HepG2 (cell line): ENCODE measurements around the gene PACS2. TPM values are rescaled to one million over a fixed set of nuclear protein-coding genes. Genes with fewer than 3 reads are reported as not detected.

Source experiments
- AGO2 ChIP-seq: fragments of 200-400 bp; formaldehyde crosslinking; optimal IDR thresholded peaks from 2 replicates; pipeline ENCODE3; 2017; ENCODE audit warnings: mild to moderate bottlenecking, low read depth, low read length, moderate library complexity
- ARNT2 ChIP-seq: sonication (generic); formaldehyde crosslinking; IDR thresholded peaks from 2 replicates; pipeline ENCODE4 v1.8.0; 2022; ENCODE audit warnings: mild to moderate bottlenecking, low read depth, missing genetic modification reagents, moderate library complexity
- CC2D1A ChIP-seq: sonication (generic); formaldehyde crosslinking; IDR thresholded peaks from 2 replicates; pipeline ENCODE4 v1.8.1; 2023; ENCODE audit warnings: mild to moderate bottlenecking, missing genetic modification reagents
- EEA1 ChIP-seq: sonication (generic); formaldehyde crosslinking; IDR thresholded peaks from 2 replicates; pipeline ENCODE4 v1.5.1; 2020; ENCODE audit warnings: mild to moderate bottlenecking, missing genetic modification reagents, borderline replicate concordance
- EZH2 ChIP-seq: conservative IDR thresholded peaks from 2 replicates; pipeline ENCODE4 v1.6.1; 2012; ENCODE audit warnings: mild to moderate bottlenecking, low read depth, low read length, moderate library complexity
- NONO ChIP-seq, 2 experiments: fragments of 450-650 bp in 1 of 2; sonication (generic) in 1 of 2; formaldehyde crosslinking in 1 of 2; IDR thresholded peaks in 1 of 2; conservative IDR thresholded peaks in 1 of 2; 2 replicates each; pipeline versions ENCODE4 v1.6.1 to v1.8.0; 2017 to 2022; ENCODE audit warnings: mild to moderate bottlenecking in 1 of 2, missing genetic modification reagents in 1 of 2, moderate library complexity in 1 of 2
- RBFOX2 ChIP-seq: fragments of 200-400 bp; formaldehyde crosslinking; IDR thresholded peaks from 2 replicates; pipeline ENCODE4 v1.6.1; 2017; ENCODE audit warnings: low read depth, mild to moderate bottlenecking, low read length
- SETDB1 ChIP-seq: sonication (generic); formaldehyde crosslinking; IDR thresholded peaks from 2 replicates; pipeline ENCODE4 v1.5.1; 2020; ENCODE audit warnings: missing genetic modification reagents, mild to moderate bottlenecking, borderline replicate concordance
- SMAD1 ChIP-seq: sonication (generic); formaldehyde crosslinking; IDR thresholded peaks from 2 replicates; pipeline ENCODE4 v1.4.0; 2020; ENCODE audit warnings: missing genetic modification reagents, low read depth, mild to moderate bottlenecking, borderline replicate concordance
- ZFX ChIP-seq: sonication (generic); formaldehyde crosslinking; IDR thresholded peaks from 2 replicates; pipeline ENCODE4 v1.4.0; 2020; ENCODE audit warnings: mild to moderate bottlenecking, low read depth, missing genetic modification reagents, moderate library complexity
- ZNF34 ChIP-seq: sonication (generic); formaldehyde crosslinking; IDR thresholded peaks from 2 replicates; pipeline ENCODE4 v1.4.0; 2020; ENCODE audit warnings: mild to moderate bottlenecking, missing genetic modification reagents, borderline replicate concordance
- ZNF589 ChIP-seq: sonication (generic); formaldehyde crosslinking; conservative IDR thresholded peaks from 2 replicates; pipeline ENCODE4 v1.8.0; 2022; ENCODE audit warnings: mild to moderate bottlenecking, moderate library complexity, missing genetic modification reagents
- ZNF781 ChIP-seq: sonication (generic); formaldehyde crosslinking; IDR thresholded peaks from 2 replicates; pipeline ENCODE4 v1.5.1; 2020; ENCODE audit warnings: borderline replicate concordance, mild to moderate bottlenecking, missing genetic modification reagents; ENCODE audit errors: not compliant biosample characterization
- polyA plus RNA-seq, 8 experiments: library from polyadenylated mRNA; depleted of rRNA in 3 of 8; stranded (reverse) in 7 of 8; unstranded in 1 of 8; fragments of >200 nt; fragmentation: Illumina TruSeq in 4 of 8; extraction: Trizol in 4 of 8; gene quantifications; 2 replicates each; pipeline versions ENCODE4 v1.2.1 to v1.2.3, GENCODE V29; 2011 to 2016; ENCODE audit warnings: low read depth in 4 of 8, missing spikeins in 1 of 8, mixed read lengths in 1 of 8; ENCODE audit not compliant: insufficient read depth in 1 of 8
- total RNA-seq, 5 experiments: library from RNA; depleted of rRNA; stranded (reverse); fragments of >200 nt; fragmentation: Illumina TruSeq; extraction: Trizol; gene quantifications; 2 replicates each; pipeline ENCODE4 v1.2.3, GENCODE V29; 2016; ENCODE audit warnings: low read depth in 1 of 5
- TF ChIP-seq, protein P1 (sequence below): sonication (generic); formaldehyde crosslinking; IDR thresholded peaks from 2 replicates; pipeline ENCODE4 v1.8.0; 2022; ENCODE audit warnings: missing genetic modification reagents, low read depth, mild to moderate bottlenecking, borderline replicate concordance
- TF ChIP-seq, protein P2 (sequence below): sonication (generic); formaldehyde crosslinking; IDR thresholded peaks from 2 replicates; pipeline ENCODE4 v1.4.0; 2020; ENCODE audit warnings: low read depth, mild to moderate bottlenecking, missing genetic modification reagents
- TF ChIP-seq, protein P3 (sequence below): IDR thresholded peaks from 2 replicates; pipeline ENCODE4 v1.6.1; 2016; ENCODE audit warnings: missing compliant biosample characterization, missing genetic modification reagents, borderline replicate concordance
- TF ChIP-seq, protein P4 (sequence below): fragments of 450-650 bp; IDR thresholded peaks from 2 replicates; pipeline ENCODE4 v1.6.1; 2016
- TF ChIP-seq, protein P5 (sequence below): sonication (generic); formaldehyde crosslinking; IDR thresholded peaks from 2 replicates; pipeline ENCODE4 v1.4.0; 2020; ENCODE audit warnings: missing genetic modification reagents, borderline replicate concordance
- TF ChIP-seq, protein P6 (sequence below): IDR thresholded peaks from 2 replicates; pipeline ENCODE4 v1.6.1; 2016; ENCODE audit warnings: missing genetic modification reagents, missing compliant biosample characterization

Gene PACS2
- total and polyA plus RNA-seq, 2 of the 13 experiments (the other 11 are each of a cell fraction or from before 2014, with no cell fraction given): 23.6 to 27.6 TPM

DNA sequence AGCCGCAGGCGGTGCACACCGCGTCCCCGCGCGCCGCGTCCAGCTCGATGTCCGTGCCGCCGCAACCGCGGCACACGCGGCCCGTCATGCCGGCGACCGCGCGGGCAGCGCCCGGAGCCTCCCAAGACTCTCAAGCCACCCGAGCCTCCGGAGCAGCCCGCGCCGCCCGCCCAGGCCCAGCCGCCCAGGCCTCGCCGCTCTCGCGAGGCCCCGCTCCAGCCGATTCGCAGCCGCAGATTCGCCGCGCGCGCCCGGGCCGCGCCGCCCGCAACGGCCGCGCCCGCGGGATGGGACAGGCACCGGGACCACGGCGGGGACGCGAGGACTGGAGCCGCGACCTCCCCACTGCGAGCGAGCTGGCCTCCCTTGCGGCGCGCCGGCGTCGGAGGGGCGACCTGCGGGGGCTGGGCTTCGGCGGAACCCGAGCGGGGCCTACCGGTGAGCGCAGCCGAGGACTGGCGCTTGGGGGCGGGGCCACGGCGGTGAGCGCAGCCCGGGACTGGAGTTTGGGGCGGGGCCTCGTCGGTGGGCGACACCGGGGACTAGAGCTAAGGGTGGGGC lies 13.9 kb upstream of the PACS2 start, which contains the start of gene BRF1 (continued):
- TF ChIP-seq, protein P1, sequence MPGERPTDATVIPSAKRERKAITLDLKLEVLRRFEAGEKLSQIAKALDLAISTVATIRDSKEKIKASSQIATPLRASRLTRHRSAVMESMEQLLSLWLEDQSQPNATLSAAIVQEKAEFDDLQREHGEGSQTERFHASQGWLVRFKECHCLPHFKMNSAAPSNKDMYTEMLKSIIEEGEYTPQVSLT: no peak
- TF ChIP-seq RBFOX2: peak; percentile 83; the same call in 1 of the 2 replicates
- TF ChIP-seq NONO (IDR thresholded peaks at IDR 0.05): no peak
- 0 out of 2 replicates have a peak, but pooled peaks have one; percentile 26 for TF ChIP-seq NONO (CRISPR knock-in tag; conservative IDR thresholded peaks at IDR 0.05)
- no peak for TF ChIP-seq EEA1 (CRISPR knock-in tag)
- peak; percentile 29; the same call in 1 of the 2 replicates for TF ChIP-seq ZNF34 (CRISPR knock-in tag)
- TF ChIP-seq, protein P2, sequence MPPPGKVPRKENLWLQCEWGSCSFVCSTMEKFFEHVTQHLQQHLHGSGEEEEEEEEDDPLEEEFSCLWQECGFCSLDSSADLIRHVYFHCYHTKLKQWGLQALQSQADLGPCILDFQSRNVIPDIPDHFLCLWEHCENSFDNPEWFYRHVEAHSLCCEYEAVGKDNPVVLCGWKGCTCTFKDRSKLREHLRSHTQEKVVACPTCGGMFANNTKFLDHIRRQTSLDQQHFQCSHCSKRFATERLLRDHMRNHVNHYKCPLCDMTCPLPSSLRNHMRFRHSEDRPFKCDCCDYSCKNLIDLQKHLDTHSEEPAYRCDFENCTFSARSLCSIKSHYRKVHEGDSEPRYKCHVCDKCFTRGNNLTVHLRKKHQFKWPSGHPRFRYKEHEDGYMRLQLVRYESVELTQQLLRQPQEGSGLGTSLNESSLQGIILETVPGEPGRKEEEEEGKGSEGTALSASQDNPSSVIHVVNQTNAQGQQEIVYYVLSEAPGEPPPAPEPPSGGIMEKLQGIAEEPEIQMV (CRISPR knock-in tag): peak; percentile 70; the same call in 1 of the 2 replicates
- TF ChIP-seq ZFX (CRISPR knock-in tag): peak; percentile 96
- TF ChIP-seq, protein P3, sequence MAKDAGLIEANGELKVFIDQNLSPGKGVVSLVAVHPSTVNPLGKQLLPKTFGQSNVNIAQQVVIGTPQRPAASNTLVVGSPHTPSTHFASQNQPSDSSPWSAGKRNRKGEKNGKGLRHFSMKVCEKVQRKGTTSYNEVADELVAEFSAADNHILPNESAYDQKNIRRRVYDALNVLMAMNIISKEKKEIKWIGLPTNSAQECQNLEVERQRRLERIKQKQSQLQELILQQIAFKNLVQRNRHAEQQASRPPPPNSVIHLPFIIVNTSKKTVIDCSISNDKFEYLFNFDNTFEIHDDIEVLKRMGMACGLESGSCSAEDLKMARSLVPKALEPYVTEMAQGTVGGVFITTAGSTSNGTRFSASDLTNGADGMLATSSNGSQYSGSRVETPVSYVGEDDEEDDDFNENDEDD (CRISPR knock-in tag): no peak
- TF ChIP-seq, protein P4, sequence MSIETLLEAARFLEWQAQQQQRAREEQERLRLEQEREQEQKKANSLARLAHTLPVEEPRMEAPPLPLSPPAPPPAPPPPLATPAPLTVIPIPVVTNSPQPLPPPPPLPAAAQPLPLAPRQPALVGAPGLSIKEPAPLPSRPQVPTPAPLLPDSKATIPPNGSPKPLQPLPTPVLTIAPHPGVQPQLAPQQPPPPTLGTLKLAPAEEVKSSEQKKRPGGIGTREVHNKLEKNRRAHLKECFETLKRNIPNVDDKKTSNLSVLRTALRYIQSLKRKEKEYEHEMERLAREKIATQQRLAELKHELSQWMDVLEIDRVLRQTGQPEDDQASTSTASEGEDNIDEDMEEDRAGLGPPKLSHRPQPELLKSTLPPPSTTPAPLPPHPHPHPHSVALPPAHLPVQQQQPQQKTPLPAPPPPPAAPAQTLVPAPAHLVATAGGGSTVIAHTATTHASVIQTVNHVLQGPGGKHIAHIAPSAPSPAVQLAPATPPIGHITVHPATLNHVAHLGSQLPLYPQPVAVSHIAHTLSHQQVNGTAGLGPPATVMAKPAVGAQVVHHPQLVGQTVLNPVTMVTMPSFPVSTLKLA: no peak
- 0 out of 2 replicates have a peak, but pooled peaks have one; percentile 50 for TF ChIP-seq ARNT2
- no peak for TF ChIP-seq CC2D1A (CRISPR knock-in tag)
- no peak for TF ChIP-seq EZH2
- TF ChIP-seq SMAD1: no peak
- TF ChIP-seq AGO2: peak; percentile 55
- 0 out of 2 replicates have a peak, but pooled peaks have one; percentile 34 for TF ChIP-seq ZNF589 (CRISPR knock-in tag)
- TF ChIP-seq, protein P5, sequence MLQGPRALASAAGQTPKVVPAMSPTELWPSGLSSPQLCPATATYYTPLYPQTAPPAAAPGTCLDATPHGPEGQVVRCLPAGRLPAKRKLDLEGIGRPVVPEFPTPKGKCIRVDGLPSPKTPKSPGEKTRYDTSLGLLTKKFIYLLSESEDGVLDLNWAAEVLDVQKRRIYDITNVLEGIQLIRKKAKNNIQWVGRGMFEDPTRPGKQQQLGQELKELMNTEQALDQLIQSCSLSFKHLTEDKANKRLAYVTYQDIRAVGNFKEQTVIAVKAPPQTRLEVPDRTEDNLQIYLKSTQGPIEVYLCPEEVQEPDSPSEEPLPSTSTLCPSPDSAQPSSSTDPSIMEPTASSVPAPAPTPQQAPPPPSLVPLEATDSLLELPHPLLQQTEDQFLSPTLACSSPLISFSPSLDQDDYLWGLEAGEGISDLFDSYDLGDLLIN (CRISPR knock-in tag): 0 out of 2 replicates have a peak, but pooled peaks have one; percentile 33
- TF ChIP-seq ZNF781 (CRISPR knock-in tag): no peak
- TF ChIP-seq, protein P6, sequence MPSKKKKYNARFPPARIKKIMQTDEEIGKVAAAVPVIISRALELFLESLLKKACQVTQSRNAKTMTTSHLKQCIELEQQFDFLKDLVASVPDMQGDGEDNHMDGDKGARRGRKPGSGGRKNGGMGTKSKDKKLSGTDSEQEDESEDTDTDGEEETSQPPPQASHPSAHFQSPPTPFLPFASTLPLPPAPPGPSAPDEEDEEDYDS (CRISPR knock-in tag): no peak
- no peak for TF ChIP-seq SETDB1 (CRISPR knock-in tag)
